Measurements from ENCODE around the gene PRICKLE1. TPM values are rescaled to one million over a fixed set of nuclear protein-coding genes. Genes with fewer than 3 reads are reported as not detected.

PRICKLE1 gene
- total RNA-seq, 1 experiment from 2014 or later: 8.6 TPM

DNA sequence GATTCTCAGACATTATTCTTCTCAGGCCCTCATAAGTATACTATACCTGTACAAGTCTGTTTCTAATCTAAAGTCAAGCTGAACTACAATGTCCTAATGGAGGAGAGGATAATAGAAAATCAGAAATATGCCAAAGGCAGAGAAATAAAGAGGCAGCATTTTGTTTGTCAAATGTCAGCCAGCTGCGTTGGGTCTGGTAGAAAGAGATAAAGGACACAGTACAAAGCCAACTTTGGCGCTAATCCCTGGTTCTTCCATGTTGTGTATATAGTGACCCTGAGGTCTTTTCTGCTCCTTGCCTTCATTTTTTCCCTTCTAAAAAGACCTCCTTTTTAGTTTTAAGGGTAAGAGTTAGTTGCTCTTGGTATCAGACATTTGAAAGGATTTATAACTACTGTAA, 103.1 kb downstream of the PRICKLE1 start:
- Histone ChIP-seq H3K27me3 (no peaks in the 10 kb centered on the region), H3K36me3 (no peaks in the 10 kb centered on the region), H3K4me3 (no peak overlapping the region), H3K9me3 (no peaks in the 10 kb centered on the region)
- no peak for DNase-seq

DNA sequence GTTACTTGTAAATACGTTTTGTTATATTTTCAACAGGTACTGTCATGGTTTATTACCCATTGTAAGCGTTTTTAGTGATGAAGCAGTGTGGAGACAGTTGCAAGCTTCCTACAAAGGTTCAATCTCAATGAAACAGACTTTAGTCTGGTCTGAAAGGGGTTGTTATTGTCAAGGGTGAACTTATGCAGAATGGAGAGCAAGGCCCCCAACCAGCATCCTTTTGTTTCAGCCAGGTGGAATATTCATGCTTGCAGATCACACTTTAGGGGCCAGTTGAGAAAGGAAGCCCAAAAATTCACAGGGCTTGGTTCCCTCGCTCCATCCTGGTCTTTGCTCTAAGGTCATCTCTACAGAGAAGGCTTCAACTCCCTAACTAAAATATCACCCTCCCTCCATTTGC, 103.7 kb downstream of the PRICKLE1 start:
- H3K9me3 ChIP-seq: no peaks in the 10 kb centered on the region

DNA sequence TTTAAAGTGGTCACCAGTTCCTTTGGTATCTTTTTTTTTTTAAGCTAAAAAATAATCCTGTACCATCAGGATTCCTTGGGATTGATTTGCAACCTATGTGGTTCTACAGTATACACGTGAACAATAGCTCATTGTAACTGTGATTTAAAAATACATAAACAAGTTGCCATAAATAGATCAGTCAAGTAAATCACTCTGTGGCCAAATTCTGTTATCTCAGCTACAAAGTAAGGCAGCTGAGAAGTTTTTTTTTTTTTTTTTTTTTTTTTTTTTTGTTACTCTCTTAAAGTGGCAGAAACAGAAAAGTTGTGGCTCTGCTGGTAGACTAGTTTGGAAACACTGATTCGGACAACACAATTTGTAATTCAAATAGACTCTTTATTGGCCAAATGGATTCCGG, 104.5 kb downstream of the PRICKLE1 start:
- Histone ChIP-seq H3K4me3 (no peak overlapping the region), H3K27me3 (no peaks in the 10 kb centered on the region)
- no peak for DNase-seq

More for the DNA sequence above, 103.7 kb downstream of the PRICKLE1 start:
- no peak overlapping the region for H3K4me3 ChIP-seq
- DNase-seq: no peak
- no peaks in the 10 kb centered on the region for H3K36me3 ChIP-seq
- no peaks in the 10 kb centered on the region for H3K27me3 ChIP-seq

DNA sequence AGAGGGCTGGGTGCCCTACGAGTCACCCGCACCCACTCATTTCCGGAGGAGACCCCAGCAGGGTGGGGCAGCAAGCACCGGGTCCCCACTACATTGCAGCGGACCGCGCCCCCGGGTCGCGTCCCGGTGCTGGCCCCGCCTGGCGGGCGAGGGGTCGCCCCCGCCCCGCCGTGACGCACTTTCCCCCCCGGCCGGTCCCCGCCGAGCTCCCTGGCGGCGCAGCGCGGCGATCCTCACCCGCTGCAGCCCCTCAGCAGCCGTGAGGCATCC, 106.1 kb downstream of the PRICKLE1 start:
- Histone ChIP-seq H3K36me3 (no peaks in the 10 kb centered on the region), H3K4me3 (peak overlapping the region; percentile 75), H3K9me3 (no peaks in the 10 kb centered on the region), H3K27me3 (no peaks in the 10 kb centered on the region)
- peak; percentile 52 for DNase-seq

More for the DNA sequence above, 104.5 kb downstream of the PRICKLE1 start:
- Histone ChIP-seq H3K9me3 (no peaks in the 10 kb centered on the region), H3K36me3 (no peaks in the 10 kb centered on the region)

DNA sequence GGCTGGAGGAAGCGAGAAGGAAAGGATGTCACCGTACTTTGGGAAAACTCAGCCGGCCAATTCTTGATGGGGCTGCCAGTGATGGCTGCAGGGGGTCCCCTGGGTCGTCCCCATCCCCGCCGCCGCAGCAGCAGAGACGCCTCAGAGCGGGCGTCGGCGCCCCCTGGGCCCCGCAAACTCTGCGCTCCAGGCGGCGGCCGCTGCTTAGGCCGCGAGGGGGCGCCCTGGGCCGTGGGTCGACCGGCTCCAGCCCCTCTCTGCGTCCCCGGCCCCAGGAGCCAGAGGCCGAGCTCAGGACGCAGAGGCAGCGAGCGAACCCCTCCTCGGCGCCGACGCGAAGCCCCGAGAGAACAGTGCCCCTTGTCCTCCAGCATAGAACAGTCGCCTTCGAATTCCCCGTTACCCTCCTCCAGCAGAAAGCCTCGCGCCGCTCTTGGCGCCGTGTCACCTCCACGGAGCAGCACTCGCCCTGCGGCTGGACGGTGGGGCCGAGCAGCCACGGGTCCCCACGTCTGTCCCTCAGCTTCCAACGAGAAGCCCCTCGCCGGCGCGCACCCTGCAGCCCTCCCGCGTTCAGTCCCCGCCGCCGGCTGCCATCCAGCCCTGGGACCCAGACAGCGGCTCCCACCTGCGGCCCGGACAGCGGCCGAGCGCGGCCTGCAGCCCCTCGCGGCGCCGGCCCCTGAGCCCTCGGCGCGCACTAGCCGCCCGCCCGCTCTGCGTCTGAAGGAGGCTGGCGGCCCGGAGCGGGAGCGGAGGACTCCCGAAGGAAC, 106.6 kb downstream of the PRICKLE1 start:
- H3K4me3 ChIP-seq: peak overlapping the region; percentile 75
- H3K27me3 ChIP-seq: no peaks in the 10 kb centered on the region
- peak; percentile 69 for DNase-seq
- no peaks in the 10 kb centered on the region for H3K9me3 ChIP-seq
- no peaks in the 10 kb centered on the region for H3K36me3 ChIP-seq

DNA sequence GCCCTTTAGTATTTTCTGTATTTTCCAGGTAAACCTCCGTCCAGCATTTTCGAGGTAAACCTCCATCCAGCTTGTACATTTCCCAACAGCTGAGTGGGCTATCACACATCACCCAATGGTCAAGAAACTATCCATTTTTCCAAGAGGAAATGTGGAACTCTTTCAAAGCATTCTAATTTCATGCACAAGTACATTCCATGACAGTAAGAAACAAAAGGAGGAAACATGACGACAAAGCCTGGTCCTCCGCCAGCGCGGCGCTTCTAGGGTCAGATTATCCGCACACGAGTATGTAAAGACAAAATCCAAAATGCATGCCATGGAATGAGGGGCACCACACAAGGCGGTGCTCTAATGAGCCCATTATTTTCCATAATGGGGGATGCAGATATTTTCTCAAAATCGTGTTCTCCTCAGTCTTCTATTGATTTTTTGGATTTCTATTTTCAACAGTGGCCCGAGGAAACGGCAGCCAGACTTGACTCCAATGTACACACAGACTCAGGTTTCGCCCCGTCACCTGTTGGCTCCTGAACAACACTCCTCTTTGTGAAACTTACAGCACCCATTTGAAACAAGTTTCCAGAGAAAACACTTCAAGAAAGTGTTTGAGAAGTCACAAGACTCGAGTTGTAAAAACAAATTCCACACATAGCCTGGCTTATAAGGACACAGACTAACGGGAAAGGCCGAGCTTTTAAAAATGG, 107.4 kb downstream of the PRICKLE1 start:
- H3K9me3 ChIP-seq: no peaks in the 10 kb centered on the region
- H3K4me3 ChIP-seq: peak overlapping the region; percentile 75
- DNase-seq: no peak
- no peaks in the 10 kb centered on the region for H3K27me3 ChIP-seq
- no peaks in the 10 kb centered on the region for H3K36me3 ChIP-seq

DNA sequence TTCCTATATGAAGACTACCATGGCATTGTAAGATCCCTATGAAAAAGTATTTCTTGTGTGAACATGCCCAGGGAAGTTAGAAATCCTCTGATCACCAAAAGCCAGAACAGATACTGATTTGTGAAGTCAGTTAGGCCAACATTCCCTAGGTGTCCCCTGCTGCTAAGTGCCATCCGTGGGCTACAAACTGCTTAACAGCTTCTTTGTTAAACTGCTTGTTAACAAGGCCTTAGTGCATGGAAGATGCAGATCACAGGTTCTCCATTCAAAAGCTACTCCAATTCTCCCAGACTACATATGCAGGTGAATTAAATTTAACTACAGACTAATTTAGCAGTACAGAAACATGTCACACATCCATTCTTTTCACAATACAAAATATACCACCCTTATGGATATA, 108.2 kb downstream of the PRICKLE1 start:
- Histone ChIP-seq H3K9me3 (no peaks in the 10 kb centered on the region), H3K27me3 (no peaks in the 10 kb centered on the region), H3K4me3 (no peak overlapping the region), H3K36me3 (no peaks in the 10 kb centered on the region)
- no peak for DNase-seq

DNA sequence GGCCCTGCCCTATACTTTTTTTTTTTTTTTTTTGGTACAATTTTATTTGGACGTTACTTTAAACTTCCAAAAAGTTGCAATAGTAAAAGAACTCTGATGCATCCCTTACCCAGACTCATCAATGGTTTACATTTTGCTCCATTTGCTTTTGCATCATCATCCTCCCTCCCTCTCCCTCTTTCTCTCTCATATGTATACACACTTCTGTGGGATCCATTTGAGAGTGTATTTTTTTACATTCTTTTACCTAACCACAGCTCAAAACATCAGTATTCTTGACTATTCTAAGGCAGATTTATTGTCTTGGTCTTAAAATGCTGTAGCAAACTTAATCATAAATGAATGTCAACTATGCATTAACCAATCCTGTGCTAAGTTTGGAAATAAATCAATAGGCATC, 111.6 kb downstream of the PRICKLE1 start:
- Histone ChIP-seq H3K9me3 (no peaks in the 10 kb centered on the region), H3K36me3 (no peaks in the 10 kb centered on the region), H3K4me3 (no peak overlapping the region), H3K27me3 (no peaks in the 10 kb centered on the region)
- no peak for DNase-seq

DNA sequence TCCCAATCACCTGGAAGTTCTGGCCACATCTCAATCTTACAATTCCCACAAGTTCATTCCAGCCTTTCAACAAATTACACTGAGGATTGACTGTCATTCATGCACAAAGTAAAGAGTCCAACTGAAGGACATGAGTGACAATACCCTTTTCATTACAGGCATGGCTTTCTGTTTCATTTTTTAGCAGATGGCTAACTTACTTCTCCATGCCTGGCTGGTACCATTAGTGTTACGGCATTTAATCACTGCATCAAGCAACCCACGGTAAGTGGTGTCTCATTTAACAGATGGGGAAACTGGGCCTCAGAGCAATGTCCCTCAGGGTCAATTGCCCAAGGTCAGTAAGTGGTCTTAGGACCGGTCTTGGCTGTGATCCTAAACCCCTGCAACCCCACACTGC, 114.4 kb downstream of the PRICKLE1 start:
- DNase-seq: no peak
- no peaks in the 10 kb centered on the region for H3K27me3 ChIP-seq
- H3K9me3 ChIP-seq: no peaks in the 10 kb centered on the region
- H3K4me3 ChIP-seq: no peak overlapping the region
- H3K36me3 ChIP-seq: peaks cover 2% of the 10 kb centered on the region; the same call in 1 of the 2 replicates

DNA sequence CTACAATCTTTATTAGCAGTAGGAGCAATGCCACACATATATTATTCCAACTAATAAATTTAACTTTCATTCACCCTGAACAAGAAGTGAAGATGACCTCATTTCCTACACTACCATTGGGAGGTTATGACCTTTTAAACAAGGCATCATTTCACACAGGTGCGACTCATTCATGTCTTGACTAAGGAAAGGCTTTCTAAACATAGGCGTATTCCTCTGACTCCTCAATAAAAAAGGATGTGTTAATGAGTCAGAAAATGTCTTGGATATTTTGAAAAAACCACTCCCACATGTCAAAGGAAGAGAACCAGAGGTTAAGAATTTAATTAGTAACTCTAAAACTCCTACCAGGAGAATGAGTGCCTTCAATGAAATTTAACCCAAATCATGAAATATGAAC, 115.2 kb downstream of the PRICKLE1 start:
- H3K27me3 ChIP-seq: no peaks in the 10 kb centered on the region
- DNase-seq: peak; percentile 35
- H3K36me3 ChIP-seq: peaks cover 2% of the 10 kb centered on the region; the same call in 1 of the 2 replicates
- H3K9me3 ChIP-seq: no peaks in the 10 kb centered on the region
- no peak overlapping the region for H3K4me3 ChIP-seq

DNA sequence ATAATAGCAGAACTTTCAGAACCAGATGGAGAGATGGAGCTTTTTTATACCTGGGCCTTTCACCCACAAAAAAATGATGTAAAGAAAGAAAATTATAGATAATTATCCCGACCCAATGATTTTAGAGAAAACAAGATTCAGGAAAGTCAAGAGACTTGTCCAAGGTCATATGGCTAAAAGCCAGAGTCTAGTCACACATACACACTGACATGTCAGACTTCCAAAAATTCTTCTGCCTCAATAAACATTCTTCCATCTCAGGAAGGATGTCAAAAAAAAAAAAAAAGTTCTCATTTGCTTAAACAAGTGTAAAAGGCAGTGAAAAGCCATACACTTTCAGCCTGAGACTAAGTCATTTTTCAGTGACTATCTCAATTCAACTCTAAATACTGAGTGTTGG, 116.0 kb downstream of the PRICKLE1 start:
- Histone ChIP-seq H3K9me3 (no peaks in the 10 kb centered on the region), H3K27me3 (no peaks in the 10 kb centered on the region), H3K4me3 (no peak overlapping the region), H3K36me3 (peaks cover 6% of the 10 kb centered on the region; the same call in 1 of the 2 replicates)
- no peak for DNase-seq

DNA sequence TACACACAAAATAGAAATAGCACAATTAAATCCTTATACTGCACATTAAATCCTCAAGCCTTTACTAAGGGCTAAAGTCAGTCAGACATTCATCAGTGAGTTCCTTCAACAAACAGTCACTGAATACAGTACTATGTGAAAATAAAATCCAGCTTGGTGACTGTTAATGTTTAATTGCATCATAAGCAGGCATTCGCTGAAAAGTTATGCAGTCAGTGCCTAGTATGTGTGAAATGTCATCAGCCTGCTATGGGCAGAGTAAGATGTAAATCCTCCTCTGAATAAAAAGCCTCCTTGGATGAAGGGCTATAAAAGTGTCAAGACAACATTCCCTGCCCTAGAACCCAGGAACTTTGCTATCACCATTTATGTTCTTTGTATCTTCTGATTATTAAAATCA, 116.4 kb downstream of the PRICKLE1 start:
- Histone ChIP-seq H3K36me3 (peaks cover 8% of the 10 kb centered on the region), H3K27me3 (no peaks in the 10 kb centered on the region), H3K4me3 (no peak overlapping the region), H3K9me3 (no peaks in the 10 kb centered on the region)
- no peak for DNase-seq

DNA sequence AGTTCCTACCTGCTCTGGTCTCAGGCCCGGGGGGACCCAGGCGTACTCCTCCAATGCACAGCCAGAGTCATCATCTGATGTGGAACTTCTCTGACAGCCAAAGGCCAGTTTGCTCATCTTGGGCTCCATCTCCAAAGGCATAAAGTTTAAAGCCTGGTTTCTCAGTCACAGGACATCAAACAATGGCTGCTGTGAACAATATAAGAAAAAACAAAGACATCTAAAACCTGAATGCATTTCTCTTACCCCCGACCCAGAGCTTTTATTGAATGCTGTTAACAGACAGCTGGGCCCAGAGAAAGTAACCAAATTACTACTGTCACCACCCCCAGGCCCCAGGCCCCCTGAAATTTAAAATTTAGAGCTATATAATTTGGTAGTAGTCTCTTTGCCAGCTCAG, 117.2 kb downstream of the PRICKLE1 start:
- H3K36me3 ChIP-seq: peaks cover 8% of the 10 kb centered on the region
- no peaks in the 10 kb centered on the region for H3K27me3 ChIP-seq
- H3K4me3 ChIP-seq: no peak overlapping the region
- DNase-seq: no peak
- no peaks in the 10 kb centered on the region for H3K9me3 ChIP-seq

DNA sequence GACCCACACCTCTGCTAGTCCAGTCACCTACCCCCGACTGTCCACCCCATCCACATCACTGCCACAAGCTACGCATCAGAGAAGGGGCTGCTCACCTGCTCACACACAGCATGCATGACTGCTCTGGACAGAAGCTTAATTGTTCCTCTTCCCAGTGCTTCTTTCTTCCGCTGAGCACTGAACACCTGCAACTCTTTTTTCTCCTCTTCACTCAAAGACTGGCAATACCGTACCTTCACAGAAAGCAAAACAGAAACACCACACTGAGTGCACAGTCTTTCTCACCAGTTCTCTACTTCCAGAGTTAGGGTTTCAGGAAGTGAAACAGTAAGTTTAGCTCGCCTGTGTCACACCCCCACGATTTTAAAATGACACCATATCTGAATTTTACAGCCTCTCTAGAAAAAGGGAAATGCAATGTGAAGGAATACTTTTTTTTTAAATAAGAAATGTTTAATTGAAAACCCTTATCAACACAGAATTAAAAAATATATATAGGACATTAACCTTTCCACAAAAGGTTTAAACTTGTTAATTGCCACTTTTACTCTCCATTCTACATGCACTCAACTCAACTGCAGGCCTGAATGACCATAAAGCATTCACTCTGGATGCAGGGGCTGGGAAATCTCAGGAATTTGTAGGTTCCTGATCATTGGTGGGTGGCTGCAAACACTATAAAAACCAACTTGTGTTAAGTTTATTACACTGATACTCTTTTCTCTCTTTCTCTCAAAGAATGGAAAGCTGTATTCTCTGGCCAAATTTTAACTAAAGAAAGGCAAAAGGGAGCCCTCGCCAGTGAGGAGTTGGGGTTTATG, 120.0 kb downstream of the PRICKLE1 start:
- H3K9me3 ChIP-seq: no peaks in the 10 kb centered on the region
- H3K4me3 ChIP-seq: no peak overlapping the region
- peaks cover 22% of the 10 kb centered on the region for H3K36me3 ChIP-seq
- H3K27me3 ChIP-seq: no peaks in the 10 kb centered on the region
- no peak for DNase-seq

DNA sequence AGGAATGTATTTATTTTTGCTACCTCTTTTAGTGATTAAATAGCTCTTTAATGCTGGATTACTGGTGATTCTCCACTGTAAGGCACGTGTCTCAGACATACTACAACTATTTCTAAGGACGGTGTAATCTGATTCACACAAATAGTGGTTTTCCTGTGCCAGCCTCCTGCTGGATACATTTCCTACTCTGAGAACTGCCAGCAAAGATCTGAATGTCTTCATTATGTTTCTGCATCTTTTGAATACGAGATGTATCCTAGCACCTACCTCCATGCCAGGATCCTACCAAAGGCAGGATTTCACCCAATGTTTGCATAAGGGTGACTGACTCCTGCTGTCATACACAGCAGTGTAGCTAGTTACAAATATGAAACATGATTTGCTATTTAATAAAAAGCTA, 120.6 kb downstream of the PRICKLE1 start:
- Histone ChIP-seq H3K9me3 (no peaks in the 10 kb centered on the region), H3K36me3 (peaks cover 26% of the 10 kb centered on the region), H3K4me3 (no peak overlapping the region), H3K27me3 (no peaks in the 10 kb centered on the region)
- no peak for DNase-seq

DNA sequence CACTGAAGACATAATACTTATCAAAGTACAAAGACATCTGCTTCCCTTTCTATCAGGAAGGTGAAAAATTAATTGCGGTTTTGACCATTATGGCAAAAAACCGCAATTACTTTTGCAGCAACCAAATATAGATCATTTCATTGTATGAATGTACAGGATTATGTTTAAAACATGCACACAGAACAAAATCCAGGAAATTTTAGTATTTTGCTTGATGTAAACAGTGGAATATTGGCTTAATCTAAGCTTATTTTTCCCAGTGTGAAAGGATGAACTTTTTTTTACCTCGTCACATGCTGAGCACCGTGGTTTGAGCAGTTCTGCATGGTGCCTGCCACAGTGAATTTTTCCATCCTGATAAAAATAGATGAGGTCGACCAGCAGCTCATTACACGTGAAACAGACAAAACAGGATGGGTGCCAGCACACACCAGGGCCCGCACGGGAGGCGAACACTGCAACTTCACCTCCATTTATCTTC, 121.2 kb downstream of the PRICKLE1 start:
- no peak overlapping the region for H3K4me3 ChIP-seq
- no peaks in the 10 kb centered on the region for H3K27me3 ChIP-seq
- no peaks in the 10 kb centered on the region for H3K9me3 ChIP-seq
- H3K36me3 ChIP-seq: peaks cover 28% of the 10 kb centered on the region
- DNase-seq: no peak

DNA sequence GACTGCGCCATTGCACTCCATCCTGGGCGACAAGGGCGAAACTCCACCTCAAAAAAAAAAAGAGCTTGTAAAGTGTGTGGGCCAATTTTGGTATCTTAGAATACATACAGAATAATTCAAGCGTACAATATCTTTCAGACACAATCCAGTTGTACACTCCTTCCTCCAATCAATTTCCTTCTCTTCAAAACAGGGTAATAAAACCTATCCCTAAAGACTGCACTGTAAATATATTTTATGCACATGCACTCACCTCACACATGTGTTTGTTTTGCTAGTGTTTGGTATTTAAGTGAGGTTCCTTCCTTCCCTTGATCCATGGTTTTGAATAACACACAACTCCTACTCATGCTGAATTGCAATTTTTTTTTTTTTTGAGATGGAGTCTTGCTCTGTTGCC, 125.9 kb downstream of the PRICKLE1 start:
- DNase-seq: no peak
- peaks cover 35% of the 10 kb centered on the region for H3K36me3 ChIP-seq
- no peaks in the 10 kb centered on the region for H3K27me3 ChIP-seq
- no peaks in the 10 kb centered on the region for H3K9me3 ChIP-seq
- H3K4me3 ChIP-seq: no peak overlapping the region

All from MG63 (cell line).